NT2/D1 (cell line): Measurements from ENCODE around the gene RUVBL2.

Experiments used
- DNase-seq: peaks from one replicate; pipeline ENCODE4 v3.0.0-alpha.2; 2011; ENCODE audit warnings: low read depth, low spot score
- H3K27me3 ChIP-seq: 2 replicates; pipeline ENCODE4 v1.6.0; 2011; ENCODE audit warnings: mild to moderate bottlenecking; ENCODE audit not compliant: insufficient read length, insufficient read depth
- H3K36me3 ChIP-seq: 2 replicates; pipeline ENCODE4 v1.6.1; 2011; ENCODE audit warnings: mild to moderate bottlenecking, low read length, mixed read lengths; ENCODE audit not compliant: insufficient read depth, insufficient read length
- H3K4me1 ChIP-seq: 2 replicates; pipeline ENCODE4 v1.5.1; 2011; ENCODE audit not compliant: insufficient read depth, insufficient read length
- H3K4me3 ChIP-seq: 2 replicates; pipeline ENCODE4 v1.5.1; 2011; ENCODE audit warnings: low read depth; ENCODE audit not compliant: insufficient read length
- H3K9ac ChIP-seq: 2 replicates; pipeline ENCODE4 v1.6.0; 2011; ENCODE audit warnings: low read depth; ENCODE audit not compliant: insufficient read length
- H3K9me3 ChIP-seq: 2 replicates; pipeline ENCODE4 v1.5.1; 2011; ENCODE audit warnings: mild to moderate bottlenecking, low read length; ENCODE audit not compliant: insufficient read depth
- SUZ12 ChIP-seq: IDR thresholded peaks from 2 replicates; pipeline ENCODE4 v1.6.1; 2011; ENCODE audit not compliant: insufficient read length, insufficient read depth; ENCODE audit errors: extremely low read depth
- YY1 ChIP-seq: IDR thresholded peaks from 2 replicates; pipeline ENCODE4 v1.6.1; 2011; ENCODE audit not compliant: insufficient read length, insufficient read depth
- ZNF274 ChIP-seq: IDR thresholded peaks from 2 replicates; pipeline ENCODE4 v1.6.1; 2011; ENCODE audit warnings: mild to moderate bottlenecking, low read depth, low read length

The RUVBL2 gene

DNA sequence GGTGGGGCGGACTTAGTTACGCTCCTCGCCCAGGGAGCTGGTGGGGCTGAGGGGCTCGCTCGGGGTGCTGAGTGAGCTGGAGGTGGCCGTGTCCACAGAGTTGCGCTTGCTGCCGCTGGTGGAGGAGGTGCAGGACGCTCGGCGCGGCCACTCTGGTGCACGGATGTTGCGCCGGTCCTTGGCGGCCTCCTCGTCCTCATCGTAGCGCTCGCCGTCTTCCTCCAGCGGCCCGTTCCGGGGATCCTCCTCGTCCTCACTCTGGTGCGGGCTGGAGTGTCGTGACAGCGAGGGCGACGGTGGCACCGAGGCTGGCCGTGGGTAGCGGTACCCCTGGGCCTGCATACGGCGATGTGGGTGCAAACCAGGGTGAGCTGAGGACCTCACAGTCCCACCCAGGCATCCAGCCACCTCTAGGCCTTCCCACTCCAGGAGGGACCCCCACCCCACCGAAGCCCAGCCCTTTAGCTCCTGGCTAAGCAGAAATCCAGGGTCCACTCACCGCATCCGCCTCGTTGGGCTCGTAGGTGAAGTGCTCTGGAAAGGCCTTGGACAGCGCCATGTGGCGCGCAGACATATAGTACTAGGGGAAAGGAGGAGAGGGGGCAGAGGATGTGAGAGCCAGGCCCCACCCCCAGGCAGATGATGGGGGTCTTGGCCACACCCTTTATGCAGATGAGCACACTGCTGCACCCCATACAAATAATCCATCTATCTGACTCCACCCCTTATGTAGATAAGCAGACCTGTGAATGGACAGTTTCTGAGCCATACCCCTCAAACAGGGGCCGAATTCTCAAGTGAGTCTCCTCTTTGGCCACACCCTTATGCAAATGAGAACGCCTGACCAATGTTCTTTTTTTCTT, 24.2 kb upstream of the RUVBL2 start:
- Histone ChIP-seq H3K27me3 (no peaks in the 10 kb centered on the region), H3K9ac (no peak overlapping the region), H3K4me3 (no peak overlapping the region), H3K9me3 (no peaks in the 10 kb centered on the region; the same call in 1 of the 2 replicates), H3K36me3 (peaks cover 66% of the 10 kb centered on the region), H3K4me1 (peaks cover 2% of the 10 kb centered on the region)
- DNase-seq: no peak
- no peak for TF ChIP-seq ZNF274
- TF ChIP-seq SUZ12: no peak

DNA sequence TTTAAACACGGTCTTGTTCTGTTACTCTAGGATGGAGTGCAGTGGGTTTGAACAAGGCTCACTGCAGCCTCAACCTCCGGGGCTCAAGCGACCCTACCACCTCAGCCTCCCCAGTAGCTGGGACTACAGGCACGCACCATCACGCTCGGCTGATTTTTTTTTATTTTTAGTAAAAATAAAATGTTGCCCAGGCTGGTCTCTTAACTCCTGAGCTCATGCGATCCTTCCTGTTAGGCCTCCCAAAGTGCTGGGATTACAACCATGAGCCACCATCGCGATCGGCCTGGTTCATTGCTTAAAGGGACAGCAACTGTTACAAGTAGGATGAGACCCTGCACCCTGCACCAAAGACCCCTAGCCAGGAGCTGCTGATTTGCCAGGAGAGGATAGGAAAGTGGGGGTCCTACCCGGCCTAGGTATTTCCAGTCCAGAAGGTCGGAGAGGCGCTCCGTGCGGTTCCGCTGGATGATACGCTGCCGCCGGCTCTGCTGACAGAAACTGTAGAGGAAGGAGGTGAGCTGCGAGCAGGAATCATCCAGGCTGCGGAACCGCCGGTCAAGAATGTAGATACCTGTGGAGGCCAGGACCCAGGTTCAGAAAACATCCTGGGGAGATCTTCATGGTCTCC, 23.4 kb upstream of the RUVBL2 start:
- peaks cover 69% of the 10 kb centered on the region for H3K36me3 ChIP-seq

DNA sequence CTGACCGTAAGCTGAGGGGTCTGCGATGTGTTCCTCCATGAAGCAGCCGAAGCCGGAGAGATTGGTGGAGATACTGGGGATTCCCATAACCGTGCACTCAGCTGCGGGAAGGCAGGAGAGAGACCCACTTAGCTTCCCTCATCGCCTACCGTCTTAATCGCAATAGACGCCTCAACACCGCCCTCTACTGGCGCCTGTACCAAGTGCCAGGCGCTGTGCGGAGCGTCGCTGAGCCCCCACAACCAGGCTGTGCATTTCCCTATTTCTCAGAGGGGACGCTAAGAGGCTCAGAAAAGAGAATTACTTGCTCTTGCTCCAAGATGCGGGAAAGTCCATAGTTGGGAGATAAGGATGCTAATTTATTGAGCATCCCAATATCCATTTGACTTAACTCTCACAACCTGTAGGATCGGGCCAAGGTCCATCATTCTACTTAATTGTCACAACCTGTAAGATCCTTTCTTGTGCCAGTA, 22.7 kb upstream of the RUVBL2 start:
- H3K36me3 ChIP-seq: peaks cover 63% of the 10 kb centered on the region
- DNase-seq: no peak
- H3K9me3 ChIP-seq: no peaks in the 10 kb centered on the region; the same call in 1 of the 2 replicates
- H3K4me1 ChIP-seq: peaks cover 2% of the 10 kb centered on the region
- TF ChIP-seq ZNF274 (no peak), SUZ12 (no peak)
- H3K9ac ChIP-seq: peak overlapping the region; percentile 53
- H3K4me3 ChIP-seq: no peak overlapping the region
- H3K27me3 ChIP-seq: no peaks in the 10 kb centered on the region

More for the DNA sequence above, 23.4 kb upstream of the RUVBL2 start:
- TF ChIP-seq ZNF274 (no peak), YY1 (no peak), SUZ12 (no peak)
- Histone ChIP-seq H3K4me1 (peaks cover 2% of the 10 kb centered on the region), H3K9me3 (no peaks in the 10 kb centered on the region; the same call in 1 of the 2 replicates), H3K4me3 (no peak overlapping the region), H3K27me3 (no peaks in the 10 kb centered on the region), H3K9ac (no peak overlapping the region)
- DNase-seq: no peak

DNA sequence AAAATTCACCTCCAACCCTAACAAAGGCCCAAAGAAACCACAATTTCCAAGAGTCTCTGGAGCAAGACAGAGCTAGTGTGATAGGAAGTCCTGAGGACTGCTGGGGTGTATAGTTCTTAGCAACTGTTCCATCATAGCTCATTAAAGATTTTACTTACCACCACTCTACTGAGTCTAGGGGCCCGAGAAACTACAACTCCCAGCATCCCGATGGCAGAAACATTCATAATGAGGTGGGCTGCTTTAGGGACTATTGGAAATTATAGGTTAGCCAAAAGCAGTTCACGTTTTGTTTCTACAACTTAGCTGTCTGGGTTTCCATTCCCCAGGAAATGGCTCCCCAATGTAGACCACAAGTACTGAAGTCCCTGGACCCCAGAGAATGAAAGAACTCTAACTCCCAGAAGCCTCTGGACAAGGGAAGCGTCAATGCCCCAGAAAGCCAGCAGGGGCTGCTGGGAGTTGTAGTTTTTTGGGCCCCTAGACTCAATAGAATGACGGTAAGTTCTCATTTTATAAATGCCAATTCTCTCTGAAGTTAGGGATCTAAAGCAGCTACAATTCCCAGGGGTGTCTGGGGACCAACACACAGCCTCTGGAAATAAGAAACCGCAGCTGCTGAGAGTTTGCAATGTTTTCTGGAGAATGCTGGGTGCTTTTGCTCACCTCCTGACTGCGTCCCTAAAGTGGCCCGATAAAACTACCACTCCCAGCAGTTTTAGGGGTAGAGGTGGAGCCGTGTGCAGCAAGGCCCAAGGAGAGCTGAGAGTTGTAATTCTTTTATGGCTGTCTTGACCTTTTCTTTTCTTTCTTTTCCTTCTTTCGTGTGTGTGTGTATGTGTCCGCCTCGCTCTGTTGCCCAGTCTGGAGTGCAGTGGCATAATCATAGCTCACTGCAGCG, 17.5 kb upstream of the RUVBL2 start:
- TF ChIP-seq YY1: no peak
- TF ChIP-seq SUZ12: no peak
- TF ChIP-seq ZNF274: no peak
- Histone ChIP-seq H3K9me3 (no peaks in the 10 kb centered on the region), H3K4me3 (no peak overlapping the region), H3K4me1 (no peaks in the 10 kb centered on the region), H3K27me3 (no peaks in the 10 kb centered on the region), H3K9ac (no peak overlapping the region), H3K36me3 (peaks cover 47% of the 10 kb centered on the region)
- DNase-seq: no peak

DNA sequence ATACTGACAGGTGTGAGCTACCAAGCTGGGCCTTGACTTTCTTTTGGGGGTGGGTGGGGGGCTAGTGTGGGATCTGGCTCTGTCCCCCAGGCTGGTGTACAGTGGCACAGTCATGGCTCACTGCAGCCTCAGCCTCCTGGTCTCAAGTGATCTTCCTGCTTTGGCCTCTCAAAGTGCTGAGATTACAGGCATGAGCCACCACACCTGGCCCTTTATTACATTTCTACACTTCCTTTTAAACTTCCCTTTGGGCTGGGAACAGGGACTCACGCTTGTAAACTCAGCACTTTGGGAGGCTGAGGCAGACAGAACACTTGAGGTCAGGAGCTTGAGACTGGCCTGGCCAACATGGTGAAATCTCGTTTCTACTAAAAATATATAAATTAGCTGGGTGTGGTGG, 16.6 kb upstream of the RUVBL2 start:
- no peak for DNase-seq
- Histone ChIP-seq H3K4me3 (no peak overlapping the region), H3K27me3 (no peaks in the 10 kb centered on the region), H3K9me3 (no peaks in the 10 kb centered on the region), H3K4me1 (no peaks in the 10 kb centered on the region), H3K9ac (no peak overlapping the region), H3K36me3 (peaks cover 51% of the 10 kb centered on the region)
- TF ChIP-seq SUZ12 (no peak), ZNF274 (no peak), YY1 (no peak)

DNA sequence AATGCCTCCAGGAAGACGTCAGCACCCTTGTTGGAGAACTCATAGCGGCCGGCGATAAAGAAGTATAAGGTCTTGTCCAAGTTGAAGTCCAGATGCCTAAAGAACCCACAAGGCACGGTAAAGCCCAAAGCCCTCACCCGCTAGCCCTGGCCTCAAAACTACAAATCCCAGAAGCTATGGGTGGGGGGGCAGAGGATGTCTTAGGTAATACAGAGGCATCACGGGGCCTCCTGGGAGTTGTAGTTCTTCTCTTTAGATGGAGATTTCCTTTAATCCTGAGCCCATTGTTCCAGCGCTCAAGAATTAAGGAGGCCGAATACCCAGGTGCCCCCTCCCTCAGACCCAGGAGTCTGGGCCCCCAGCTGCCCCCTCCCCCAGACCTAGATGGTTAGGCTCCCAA, 11.4 kb upstream of the RUVBL2 start:
- DNase-seq: no peak
- Histone ChIP-seq H3K27me3 (no peaks in the 10 kb centered on the region), H3K4me3 (no peak overlapping the region), H3K4me1 (no peaks in the 10 kb centered on the region), H3K36me3 (peaks cover 63% of the 10 kb centered on the region), H3K9me3 (no peaks in the 10 kb centered on the region), H3K9ac (no peak overlapping the region)
- TF ChIP-seq SUZ12 (no peak), YY1 (no peak), ZNF274 (no peak)

DNA sequence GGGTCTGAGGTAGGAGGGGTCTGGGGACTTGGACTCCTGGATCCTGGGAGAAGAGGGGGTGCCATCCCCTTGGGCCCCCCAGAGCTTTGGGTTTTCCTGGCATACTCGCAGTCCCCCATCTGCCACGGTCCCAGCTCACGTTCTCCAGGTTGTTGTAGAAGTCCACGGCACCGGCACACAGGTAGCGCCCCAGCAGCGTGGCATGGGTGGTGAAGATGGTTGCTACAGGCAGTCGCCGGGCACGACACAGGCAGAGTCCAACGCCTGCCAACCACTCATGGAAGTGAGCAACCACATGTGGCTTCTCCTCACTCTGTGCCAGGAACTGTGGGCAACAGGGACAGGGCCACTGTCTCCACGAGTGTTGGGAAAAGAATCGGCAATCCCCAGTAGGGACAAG, 8.0 kb upstream of the RUVBL2 start:
- no peak for DNase-seq
- Histone ChIP-seq H3K9me3 (no peaks in the 10 kb centered on the region), H3K9ac (no peak overlapping the region), H3K36me3 (peaks cover 71% of the 10 kb centered on the region), H3K4me1 (peaks cover 8% of the 10 kb centered on the region), H3K27me3 (no peaks in the 10 kb centered on the region), H3K4me3 (no peak overlapping the region)
- TF ChIP-seq YY1 (no peak), ZNF274 (no peak), SUZ12 (no peak)
